Measurements from ENCODE around the gene TMEM184A.
A peak's percentile ranks its signal among the peaks of the same experiment; 100 is the strongest.

The TMEM184A gene

GRCh38 chr7:1505731-1506550 is 50.1 kb downstream of the TMEM184A start:
- DNase-seq (ENCODE audit: insufficient read length, low spot score) (no peak), FAIRE-seq (peak; percentile 55)

DNA sequence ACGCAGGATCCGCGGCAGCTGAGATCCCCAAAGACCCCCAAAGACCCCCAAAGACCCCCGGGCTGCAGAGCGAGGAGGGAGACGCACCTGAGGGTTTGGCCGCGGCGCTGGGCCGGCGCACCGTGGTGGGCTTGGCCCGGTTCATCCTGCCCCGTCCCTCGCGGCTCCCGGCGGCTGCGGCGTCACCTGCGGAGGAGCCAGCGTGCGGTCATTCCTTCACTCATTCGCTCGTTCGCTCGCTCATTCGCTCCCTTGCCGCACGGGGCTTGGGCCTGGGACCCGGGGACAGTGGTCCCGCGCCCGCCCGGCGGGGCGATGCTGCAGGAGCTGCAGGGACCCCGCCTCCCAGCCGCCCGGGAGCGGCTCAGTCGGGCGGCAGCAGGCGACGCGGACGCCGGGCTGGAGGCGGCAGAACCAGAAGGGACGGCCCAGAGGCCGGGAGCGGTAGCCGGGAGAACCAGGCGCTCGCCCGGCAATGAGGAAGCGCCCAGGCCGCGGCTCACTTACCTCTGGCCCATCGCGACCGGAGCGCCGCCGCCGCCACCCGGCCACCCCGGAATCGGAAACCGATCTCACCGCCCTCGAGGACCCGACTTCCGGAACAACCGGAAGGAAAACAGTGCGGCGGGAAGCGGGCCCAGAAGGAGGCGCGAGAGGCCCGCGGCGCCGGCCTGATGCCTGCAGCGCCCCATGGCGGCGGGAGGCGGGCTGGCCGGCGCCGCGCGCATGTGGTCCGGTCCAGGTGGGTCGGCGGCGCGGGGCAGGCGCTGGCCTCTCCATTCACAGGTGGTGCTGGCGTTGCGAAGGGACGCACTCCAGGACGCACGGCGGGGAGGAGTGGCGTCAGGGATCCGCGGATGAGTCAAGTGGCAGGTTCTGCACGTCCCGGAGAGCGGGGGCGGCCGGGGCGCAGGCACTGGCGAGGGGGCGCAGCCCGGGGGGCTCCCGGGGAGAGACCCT is 51.9 kb downstream of the TMEM184A start, which contains the start of gene INTS1:
INTS1 (minus strand) TSS at position 574 of the 960 bp plus-strand sequence; CDS start at position 145, 429 bp downstream.
- FAIRE-seq = peak; percentile 78
- DNase-seq (ENCODE audit: insufficient read length, low spot score) = peak; percentile 99

- DNase-seq (ENCODE audit: insufficient read length, low spot score) (no peak), FAIRE-seq (no peak)
These were observed 52.6 kb downstream of the TMEM184A start for GRCh38 chr7:1503390-1503789.

GRCh38 chr7:1502845-1503244 is 53.2 kb downstream of the TMEM184A start:
- FAIRE-seq = no peak
- DNase-seq (ENCODE audit: insufficient read length, low spot score) = no peak

DNA sequence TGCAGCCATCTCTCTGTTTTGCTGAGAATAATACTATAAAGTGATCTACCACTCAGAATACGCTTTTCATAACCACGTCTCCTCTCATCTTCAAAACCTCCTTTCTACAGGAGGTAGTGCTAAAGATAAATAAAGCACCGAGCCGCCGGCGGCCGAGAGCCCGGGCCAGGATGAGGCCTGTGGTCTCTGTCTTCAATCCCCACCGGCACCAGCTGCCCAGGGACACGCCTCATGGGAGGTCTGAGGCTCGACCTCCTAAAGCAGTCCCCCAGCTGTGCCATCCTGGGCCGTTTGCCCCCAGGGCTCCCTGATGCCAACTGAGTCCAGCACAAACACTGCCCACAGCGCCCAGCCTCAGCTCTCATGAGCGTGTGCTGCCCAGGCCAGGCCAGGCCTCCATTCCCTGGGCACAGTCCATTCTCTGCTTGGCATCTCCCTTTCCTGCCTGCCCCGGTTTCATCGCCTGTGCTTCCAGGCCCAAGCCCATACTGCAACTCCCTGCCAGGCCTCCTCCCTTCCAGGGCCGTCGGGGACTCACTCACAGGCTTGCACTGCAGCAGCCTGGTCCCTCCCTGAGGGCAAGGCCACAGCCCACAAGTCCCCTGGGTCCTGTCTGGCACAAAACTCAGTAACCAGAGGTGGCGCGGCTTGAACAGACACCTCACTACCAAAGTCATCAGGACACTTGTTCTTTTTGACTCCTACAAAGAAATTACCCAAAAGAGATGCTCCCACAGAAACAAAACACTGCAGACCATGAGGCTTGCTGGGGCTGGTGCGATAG is 54.3 kb downstream of the TMEM184A start:
- no peak for FAIRE-seq
- DNase-seq (ENCODE audit: insufficient read length, low spot score) = no peak

DNA sequence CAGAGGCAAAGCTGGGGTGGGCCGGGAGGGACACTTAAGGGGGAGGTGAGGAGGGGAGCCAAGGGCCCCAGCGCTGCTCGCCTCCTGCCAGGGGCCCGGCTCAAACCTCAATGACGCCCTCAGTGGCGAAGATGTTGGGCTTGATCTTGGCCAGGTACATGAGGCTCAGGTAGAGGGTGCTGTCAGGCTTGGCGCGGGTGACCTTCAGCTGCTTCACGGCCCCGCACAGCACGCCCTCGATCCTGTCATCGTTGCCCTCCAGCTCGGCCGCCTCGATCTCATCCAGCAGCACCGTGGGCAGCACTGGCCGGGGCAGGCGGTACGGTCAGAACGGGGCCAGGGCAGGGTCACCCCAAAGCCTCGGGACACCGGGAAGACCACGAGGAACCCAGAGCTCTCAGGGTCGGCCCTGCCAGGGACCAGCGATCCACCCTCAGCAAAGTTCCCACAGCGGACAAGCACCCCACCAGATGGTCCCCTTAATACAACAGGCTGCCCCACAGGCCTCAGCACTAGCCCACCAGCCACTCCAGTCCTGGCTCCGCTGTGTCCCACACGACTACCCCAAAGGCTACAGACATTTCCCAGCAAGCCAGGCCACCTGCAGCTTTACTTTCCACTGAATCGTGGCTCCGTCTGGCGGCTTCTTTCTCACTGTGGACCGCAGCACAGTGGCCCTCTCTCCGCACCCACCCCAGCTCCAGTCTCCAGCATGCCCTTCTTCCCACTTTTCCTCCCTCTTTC is 55.8 kb downstream of the TMEM184A start:
- no peak for DNase-seq (ENCODE audit: insufficient read length, low spot score)
- no peak for FAIRE-seq

- no peak for FAIRE-seq
- no peak for DNase-seq (ENCODE audit: insufficient read length, low spot score)
These were observed 56.5 kb downstream of the TMEM184A start for GRCh38 chr7:1499367-1500029.

DNA sequence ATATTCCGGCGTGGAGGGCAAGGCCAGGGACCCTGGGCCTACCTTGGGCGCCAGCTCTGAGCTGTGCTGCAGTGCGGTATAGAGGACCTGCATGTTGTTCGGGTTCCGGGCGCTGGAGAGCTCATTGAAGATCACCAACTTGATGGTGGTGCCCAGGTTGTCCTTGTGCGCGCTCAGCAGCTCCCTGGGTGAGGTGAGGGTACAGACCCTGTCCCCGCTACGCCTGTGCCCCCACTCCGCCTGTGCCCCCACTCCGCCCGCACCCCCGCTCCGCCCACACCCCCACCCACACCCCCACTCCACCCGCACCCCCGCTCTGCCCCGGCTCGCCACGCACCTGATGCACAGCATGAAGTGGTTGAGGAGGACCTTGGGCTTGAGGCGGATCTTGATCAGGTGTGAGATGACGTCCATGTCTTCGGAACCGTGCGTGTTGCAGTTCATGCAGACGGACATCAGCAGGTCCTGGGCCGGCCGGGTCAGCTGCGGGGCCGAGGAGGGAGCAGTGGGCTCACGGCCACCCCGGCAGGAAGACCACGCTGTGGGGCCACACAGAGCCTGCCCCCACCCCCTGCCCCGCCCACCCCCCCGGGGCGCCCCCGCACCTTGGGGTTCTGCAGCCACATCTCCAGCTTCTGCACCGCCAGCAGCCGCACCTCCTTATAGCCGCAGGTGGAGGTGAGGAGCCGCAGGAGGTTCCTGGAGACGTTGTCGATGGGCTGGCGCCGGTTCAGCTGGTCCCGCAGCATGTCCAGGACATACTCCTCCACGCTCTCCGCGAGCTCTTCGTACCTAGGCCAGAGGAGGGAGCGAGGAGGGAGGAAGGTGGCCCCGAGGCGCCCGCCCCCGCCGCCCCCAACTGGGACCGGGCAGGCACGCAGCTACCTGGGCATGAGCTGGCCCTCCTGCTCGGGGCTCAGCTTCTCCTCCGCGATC is 57.4 kb downstream of the TMEM184A start:
- DNase-seq (ENCODE audit: insufficient read length, low spot score) (no peak), FAIRE-seq (no peak)

DNA sequence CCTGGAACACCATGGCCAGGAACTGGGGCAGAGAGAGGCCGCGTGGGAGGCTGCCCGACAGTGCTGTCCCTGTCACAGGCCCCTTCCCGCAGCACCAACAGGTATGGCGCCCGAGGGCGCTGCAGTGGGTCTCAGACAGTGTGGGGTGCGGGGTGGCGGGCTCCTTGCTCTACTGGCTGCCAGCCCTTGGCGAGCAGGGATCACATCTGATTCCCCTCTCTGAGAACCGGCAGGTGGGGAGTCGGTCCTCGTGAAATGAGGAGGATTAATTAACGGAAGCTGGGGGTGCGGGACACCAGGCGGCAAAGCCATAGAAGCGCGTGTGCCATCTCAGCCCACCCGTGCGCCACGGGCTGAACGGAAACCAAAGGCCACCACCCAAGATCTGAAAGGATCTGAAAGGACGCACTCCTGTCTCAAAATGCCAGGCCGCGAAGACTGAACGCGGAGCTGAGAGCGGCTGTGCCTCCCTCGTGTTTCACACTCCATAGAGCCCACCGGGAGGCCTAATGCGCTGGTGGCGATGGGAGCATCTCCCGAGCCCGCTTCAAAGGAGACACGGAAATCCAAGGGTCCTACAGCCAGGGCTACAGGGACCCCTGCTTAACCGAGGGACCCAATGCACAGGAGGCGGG is 58.6 kb downstream of the TMEM184A start:
- FAIRE-seq (no peak), DNase-seq (ENCODE audit: insufficient read length, low spot score) (no peak)

DNA sequence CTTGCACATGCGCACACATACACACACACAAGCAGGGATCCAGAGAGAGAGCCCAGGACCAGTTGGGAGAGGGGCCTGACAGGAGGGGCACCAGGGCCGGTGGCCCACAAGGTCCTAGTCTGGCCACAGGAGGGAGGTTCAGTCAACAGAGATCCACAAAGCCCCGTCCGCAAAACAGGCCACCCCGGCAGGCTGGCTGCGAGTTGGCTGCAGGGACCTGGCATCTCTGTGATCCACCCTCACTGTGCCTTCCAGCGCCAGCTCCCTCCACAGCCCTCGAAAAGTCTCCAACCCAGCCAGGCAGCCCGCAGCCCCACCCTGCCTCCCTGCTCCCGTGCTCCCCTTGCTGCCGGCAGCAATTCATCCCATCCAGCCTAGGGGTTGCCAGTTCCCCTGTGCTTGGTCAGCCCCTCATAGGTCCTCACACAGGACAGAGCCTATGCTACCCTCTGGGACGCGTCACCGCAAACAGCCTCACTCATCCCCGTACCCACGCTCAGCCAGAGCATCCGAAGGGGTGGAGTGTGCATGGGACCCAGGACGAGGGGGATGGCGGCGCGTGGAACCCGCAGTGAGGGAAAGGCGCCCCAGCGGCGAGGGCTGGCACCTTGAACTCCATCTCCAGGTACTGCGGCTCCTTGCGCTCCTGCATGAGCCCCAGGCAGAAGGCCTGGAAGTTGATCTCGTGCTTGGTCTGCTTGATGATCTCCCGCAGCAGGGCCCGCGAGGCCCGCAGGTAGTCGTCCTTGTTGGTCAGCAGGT is 59.3 kb downstream of the TMEM184A start:
- DNase-seq (ENCODE audit: insufficient read length, low spot score) (no peak), FAIRE-seq (no peak)

DNA sequence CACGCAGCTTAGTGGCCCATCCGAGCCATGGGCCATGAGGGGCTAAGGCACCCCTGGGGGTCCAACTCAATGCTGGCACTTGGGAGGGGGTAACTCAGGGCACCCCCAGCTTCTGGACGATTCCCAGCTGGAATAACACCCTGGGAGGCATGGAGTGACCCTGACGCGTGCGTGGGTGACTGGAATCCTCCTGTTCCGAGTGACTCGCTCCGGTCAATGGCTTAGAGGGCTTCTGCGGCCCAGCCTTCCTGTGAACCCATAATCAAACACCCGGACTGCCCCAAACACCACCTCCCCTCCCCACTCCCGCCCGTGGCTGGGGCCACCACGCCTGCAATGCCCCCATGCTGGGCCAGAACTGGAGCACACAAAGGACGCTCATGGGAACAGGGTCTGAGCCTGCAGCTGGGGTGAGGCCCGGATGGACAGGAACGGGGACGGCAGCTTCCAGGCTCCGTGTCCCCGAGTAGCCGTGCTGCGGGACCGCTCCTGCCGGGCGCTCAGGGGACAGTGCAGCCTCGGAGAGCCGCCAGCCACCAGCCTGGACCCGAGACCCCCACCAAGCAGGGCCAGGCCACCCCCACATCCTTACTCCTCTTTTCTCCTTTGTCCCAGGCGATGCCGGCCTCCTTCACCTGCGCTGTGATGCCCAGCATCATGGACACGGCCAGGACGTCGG is 60.3 kb downstream of the TMEM184A start:
- FAIRE-seq = no peak

DNA sequence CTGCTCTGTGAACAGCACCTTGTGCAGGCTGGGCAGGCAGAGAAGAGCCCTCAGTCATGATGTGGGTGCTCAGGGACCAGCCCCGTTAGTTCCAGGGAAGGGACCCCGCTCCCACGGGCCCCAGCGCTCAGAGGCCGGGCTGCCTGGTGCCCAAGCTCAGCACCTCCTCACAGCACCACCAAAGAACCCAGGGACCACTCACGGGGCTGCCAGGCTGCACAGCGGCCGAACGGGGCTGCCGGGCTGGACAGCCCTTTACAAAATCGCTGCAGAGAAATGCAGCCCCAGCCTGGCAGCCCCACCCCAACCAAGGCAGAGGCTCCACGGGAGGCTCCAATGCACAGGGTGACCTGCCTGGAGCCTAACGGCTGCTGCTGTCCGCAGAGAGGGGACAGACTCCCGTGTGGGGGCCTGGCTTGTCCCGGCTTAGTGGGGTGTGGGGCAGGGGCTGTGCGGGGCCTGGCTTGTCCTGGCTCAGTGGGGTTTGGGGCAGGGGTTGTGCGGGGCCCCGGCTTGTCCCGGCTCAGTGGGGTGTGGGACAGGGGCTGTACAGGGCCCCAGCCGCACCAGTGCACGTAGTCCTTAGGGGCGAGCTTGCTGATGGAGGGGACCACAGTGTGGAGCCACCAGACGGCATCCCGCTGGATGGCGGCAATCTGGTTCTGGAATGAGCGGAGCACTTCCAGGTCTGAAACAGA is 61.0 kb downstream of the TMEM184A start:
- no peak for FAIRE-seq
- no peak for DNase-seq (ENCODE audit: insufficient read length, low spot score)

More for the DNA sequence above, 60.3 kb downstream of the TMEM184A start:
- DNase-seq (ENCODE audit: insufficient read length, low spot score) = no peak

GRCh38 chr7:1494447-1494846 is 61.6 kb downstream of the TMEM184A start:
- no peak for FAIRE-seq

DNA sequence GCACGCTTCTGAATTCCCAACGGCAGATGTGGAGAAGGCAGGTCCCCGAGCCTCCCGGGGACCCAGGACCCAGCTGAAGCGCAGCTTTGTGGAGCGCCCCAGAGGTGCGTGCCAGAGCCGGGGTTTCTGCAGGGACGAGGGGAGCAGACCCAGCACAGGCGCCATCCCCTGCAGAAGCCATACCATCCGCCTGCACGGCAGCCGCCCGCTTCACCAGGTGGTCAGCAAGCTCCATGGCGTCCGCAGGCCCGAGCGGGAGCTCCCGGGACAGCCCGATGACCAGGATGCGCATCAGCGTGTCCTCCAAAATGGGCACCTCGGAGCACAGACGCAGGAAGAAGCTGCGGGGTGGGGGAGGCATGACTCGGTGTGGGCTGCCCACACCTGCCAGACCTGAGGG is 62.4 kb downstream of the TMEM184A start:
- DNase-seq (ENCODE audit: insufficient read length, low spot score) (no peak), FAIRE-seq (no peak)

More at GRCh38 chr7:1494447-1494846, 61.6 kb downstream of the TMEM184A start:
- no peak for DNase-seq (ENCODE audit: insufficient read length, low spot score)

DNA sequence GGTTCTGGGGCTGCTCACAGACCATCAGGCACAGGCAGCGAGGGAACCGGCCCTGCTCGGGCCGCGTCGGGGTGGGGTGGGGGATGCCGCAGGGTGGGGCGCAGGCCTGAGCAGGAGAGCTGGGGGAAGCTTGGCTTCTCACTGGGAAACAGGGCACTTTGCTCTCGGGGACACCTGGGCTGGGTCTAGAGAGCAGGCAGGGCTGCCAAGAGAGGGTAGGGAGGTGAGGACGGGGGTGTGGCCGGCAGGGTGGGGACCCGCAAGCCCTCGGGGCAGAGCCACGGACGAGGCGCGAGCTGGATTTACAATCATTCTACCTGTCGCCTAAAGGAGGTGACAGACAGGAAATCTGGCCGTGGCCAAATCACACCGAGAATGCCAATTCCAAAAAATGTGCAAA is 62.9 kb downstream of the TMEM184A start:
- DNase-seq (ENCODE audit: insufficient read length, low spot score) (no peak), FAIRE-seq (no peak)

GRCh38 chr7:1492640-1493039 is 63.4 kb downstream of the TMEM184A start:
- no peak for DNase-seq (ENCODE audit: insufficient read length, low spot score)
- no peak for FAIRE-seq
